ENCODE measurements around the gene ATP9B.
A peak's percentile ranks its signal among the peaks of the same experiment; 100 is the strongest.

Gene ATP9B

GRCh38 chr18:79401494-79402208 lies 332.5 kb downstream of the ATP9B start:
- TF ChIP-seq GATA1 (IDR thresholded peaks at IDR 0.05; ENCODE audit: low read depth, low read length) = no peak
- TF ChIP-seq POLR2A (IDR thresholded peaks at IDR 0.05; ENCODE audit: low read length) = no peak
- no peak for DNase-seq

GRCh38 chr18:79402209-79402576 lies 333.0 kb downstream of the ATP9B start:
- TF ChIP-seq GATA1 (IDR thresholded peaks at IDR 0.05; ENCODE audit: low read depth, low read length) (no peak), POLR2A (IDR thresholded peaks at IDR 0.05; ENCODE audit: low read length) (no peak)
- no peak for DNase-seq

- DNase-seq = peak; percentile 61 to 67
Observed at GRCh38 chr18:79402977-79403722, 334.0 kb downstream of the ATP9B start.

GRCh38 chr18:79403723-79404566 lies 334.8 kb downstream of the ATP9B start:
- TF ChIP-seq GATA1 (IDR thresholded peaks at IDR 0.05; ENCODE audit: low read depth, low read length) (no peak), POLR2A (IDR thresholded peaks at IDR 0.05; ENCODE audit: low read length) (no peak)
- DNase-seq = peak in 1 of 2 experiments; percentile 48

More at GRCh38 chr18:79402977-79403722, 334.0 kb downstream of the ATP9B start:
- TF ChIP-seq POLR2A (IDR thresholded peaks at IDR 0.05; ENCODE audit: low read length) = peak; percentile 29
- no peak for TF ChIP-seq GATA1 (IDR thresholded peaks at IDR 0.05; ENCODE audit: low read depth, low read length)

- TF ChIP-seq GATA1 (IDR thresholded peaks at IDR 0.05; ENCODE audit: low read depth, low read length) (no peak), POLR2A (IDR thresholded peaks at IDR 0.05; ENCODE audit: low read length) (no peak)
- DNase-seq = peak; percentile 54 to 65
Observed at GRCh38 chr18:79404567-79404910, 335.3 kb downstream of the ATP9B start.

- DNase-seq = peak in 1 of 2 experiments; percentile 38
- TF ChIP-seq POLR2A (IDR thresholded peaks at IDR 0.05; ENCODE audit: low read length) = no peak
- no peak for TF ChIP-seq GATA1 (IDR thresholded peaks at IDR 0.05; ENCODE audit: low read depth, low read length)
Observed at GRCh38 chr18:79405019-79405780, 336.0 kb downstream of the ATP9B start.

- TF ChIP-seq POLR2A (IDR thresholded peaks at IDR 0.05; ENCODE audit: low read length) (no peak), GATA1 (IDR thresholded peaks at IDR 0.05; ENCODE audit: low read depth, low read length) (no peak)
- peak; percentile 66 to 73 for DNase-seq
Observed at GRCh38 chr18:79405781-79406575, 336.8 kb downstream of the ATP9B start.

- no peak for DNase-seq
- TF ChIP-seq POLR2A (IDR thresholded peaks at IDR 0.05; ENCODE audit: low read length) (no peak), GATA1 (IDR thresholded peaks at IDR 0.05; ENCODE audit: low read depth, low read length) (no peak)
Observed at GRCh38 chr18:79406708-79407107, 337.5 kb downstream of the ATP9B start.

GRCh38 chr18:79409313-79409712 lies 340.1 kb downstream of the ATP9B start:
- no peak for TF ChIP-seq GATA1 (IDR thresholded peaks at IDR 0.05; ENCODE audit: low read depth, low read length)
- no peak for DNase-seq

- no peak for DNase-seq
Observed at GRCh38 chr18:79410171-79410641, 341.0 kb downstream of the ATP9B start.

GRCh38 chr18:79410731-79411613 lies 341.8 kb downstream of the ATP9B start:
- TF ChIP-seq POLR2A (IDR thresholded peaks at IDR 0.05; ENCODE audit: low read length) (no peak), GATA1 (IDR thresholded peaks at IDR 0.05; ENCODE audit: low read depth, low read length) (no peak)
- DNase-seq = no peak

More at GRCh38 chr18:79410171-79410641, 341.0 kb downstream of the ATP9B start:
- TF ChIP-seq GATA1 (IDR thresholded peaks at IDR 0.05; ENCODE audit: low read depth, low read length) (no peak), POLR2A (IDR thresholded peaks at IDR 0.05; ENCODE audit: low read length) (no peak)
